Osteoblast (primary cell): Measurements from ENCODE around the gene PRR16. TPM values are rescaled to one million over a fixed set of nuclear protein-coding genes. Genes with fewer than 3 reads are reported as not detected.

Experiments used
- DNase-seq: peaks from one replicate; pipeline ENCODE4 v3.0.0; 2011; ENCODE audit warnings: low spot score, mixed read lengths; ENCODE audit not compliant: insufficient read length; ENCODE audit errors: missing footprints
- H2AFZ ChIP-seq: 2 replicates; pipeline ENCODE4 v1.6.0; 2011; ENCODE audit warnings: mild to moderate bottlenecking, low read length
- H3K27ac ChIP-seq: 2 replicates; pipeline ENCODE4 v1.5.1; 2011; ENCODE audit warnings: mild to moderate bottlenecking, low read depth, low read length, moderate library complexity
- H3K27me3 ChIP-seq: 2 replicates; pipeline ENCODE4 v1.6.0; 2012; ENCODE audit warnings: mild to moderate bottlenecking, control low read depth, inconsistent platforms, low read length, moderate library complexity; ENCODE audit not compliant: insufficient read depth
- H3K36me3 ChIP-seq: 2 replicates; pipeline ENCODE4 v1.5.1; 2011; ENCODE audit warnings: mild to moderate bottlenecking, low read length, control low read depth, moderate library complexity; ENCODE audit not compliant: insufficient read depth
- H3K4me1 ChIP-seq: 2 replicates; pipeline ENCODE4 v1.5.1; 2011; ENCODE audit warnings: mild to moderate bottlenecking, low read length, control low read depth, moderate library complexity; ENCODE audit not compliant: insufficient read depth
- H3K4me2 ChIP-seq: 2 replicates; pipeline ENCODE4 v1.6.0; 2011; ENCODE audit warnings: mild to moderate bottlenecking, low read length; ENCODE audit not compliant: insufficient read depth
- H3K4me3 ChIP-seq: fragments of 200-600 bp; sonication (generic); 3 replicates; pipeline ENCODE4 v1.5.1; 2012; ENCODE audit warnings: mild to moderate bottlenecking, low read length, inconsistent platforms; ENCODE audit not compliant: insufficient read depth
- H3K79me2 ChIP-seq: 2 replicates; pipeline ENCODE4 v1.6.0; 2012; ENCODE audit warnings: mild to moderate bottlenecking, low read length, control low read depth, inconsistent platforms; ENCODE audit not compliant: insufficient read depth
- H3K9me3 ChIP-seq: 2 replicates; pipeline ENCODE4 v1.5.1; 2011; ENCODE audit warnings: low read depth, low read length, control low read depth
- H4K20me1 ChIP-seq: 2 replicates; pipeline ENCODE4 v1.6.0; 2012; ENCODE audit warnings: mild to moderate bottlenecking, low read length, control low read depth; ENCODE audit not compliant: insufficient read depth
- CTCF ChIP-seq: IDR thresholded peaks from 2 replicates; pipeline ENCODE4 v1.5.1; 2011; ENCODE audit warnings: mild to moderate bottlenecking, low read depth, low read length, moderate library complexity; ENCODE audit errors: extremely low read depth
- total RNA-seq: library from RNA; depleted of rRNA; stranded (reverse); fragments of >200 nt; gene quantifications from 2 replicates; pipeline ENCODE4 v1.2.3, GENCODE V29; 2012

Gene PRR16
- total RNA-seq, 1 donor, result 30.4 TPM

- H3K27me3 ChIP-seq, result no peaks in the 10 kb centered on the region
- H3K27ac ChIP-seq, result no peak overlapping the region
- H3K4me3 ChIP-seq, result no peak overlapping the region
- TF ChIP-seq CTCF, result no peak
- no peak for DNase-seq
- peaks cover 8% of the 10 kb centered on the region for H4K20me1 ChIP-seq
- H3K9me3 ChIP-seq, result no peaks in the 10 kb centered on the region
- peaks cover 95% of the 10 kb centered on the region for H3K79me2 ChIP-seq
- no peak overlapping the region for H3K4me2 ChIP-seq
- no peaks in the 10 kb centered on the region for H3K36me3 ChIP-seq
- H2AFZ ChIP-seq, result no peak overlapping the region
- peaks cover 24% of the 10 kb centered on the region for H3K4me1 ChIP-seq
These were observed 45.0 kb downstream of the PRR16 start for GRCh38 chr5:120509053-120509452.

- Histone ChIP-seq H3K79me2 (peaks cover 95% of the 10 kb centered on the region), H3K27ac (no peak overlapping the region)
- DNase-seq, result no peak
These were observed 46.1 kb downstream of the PRR16 start for GRCh38 chr5:120510098-120510637.

DNA sequence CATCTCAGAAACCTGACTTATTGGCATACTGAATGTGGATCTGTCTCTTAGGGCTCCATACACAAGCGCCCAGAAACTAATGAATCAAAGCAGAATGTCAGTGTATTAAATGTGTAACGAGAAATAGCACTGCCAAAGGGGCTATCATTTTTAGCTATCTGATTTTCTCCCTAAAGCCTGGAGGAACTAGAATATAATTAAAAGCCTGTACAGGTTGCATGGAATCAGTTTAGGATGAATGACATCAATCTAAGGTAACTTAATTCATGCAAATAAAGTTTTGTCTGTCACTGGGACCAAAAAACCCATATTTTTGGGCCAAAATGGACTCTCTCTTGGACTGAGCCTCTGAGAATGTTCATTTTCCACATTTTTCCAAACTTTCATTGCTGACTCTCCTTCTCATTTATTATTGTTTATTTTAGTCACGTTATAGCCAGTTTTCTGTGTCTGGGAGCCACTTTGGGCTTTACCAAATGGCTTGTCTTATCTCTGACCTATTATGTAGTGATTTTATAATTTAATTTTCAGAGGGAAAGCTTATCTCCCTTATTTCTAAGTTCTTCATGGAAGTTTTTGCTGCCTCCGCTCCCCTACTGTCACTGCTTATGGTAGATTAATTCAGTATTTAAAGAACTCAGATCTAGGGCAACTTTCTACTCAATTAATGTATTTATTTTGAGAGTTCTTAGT is 47.0 kb downstream of the PRR16 start:
- no peak overlapping the region for H3K4me2 ChIP-seq
- DNase-seq, result no peak
- TF ChIP-seq CTCF, result no peak
- H2AFZ ChIP-seq, result no peak overlapping the region
- H3K79me2 ChIP-seq, result peaks cover 96% of the 10 kb centered on the region
- H4K20me1 ChIP-seq, result peaks cover 8% of the 10 kb centered on the region
- H3K27me3 ChIP-seq, result no peaks in the 10 kb centered on the region
- no peak overlapping the region for H3K4me3 ChIP-seq
- H3K36me3 ChIP-seq, result no peaks in the 10 kb centered on the region
- H3K27ac ChIP-seq, result no peak overlapping the region
- H3K4me1 ChIP-seq, result peaks cover 24% of the 10 kb centered on the region
- H3K9me3 ChIP-seq, result no peaks in the 10 kb centered on the region

More at GRCh38 chr5:120510098-120510637, 46.1 kb downstream of the PRR16 start:
- no peaks in the 10 kb centered on the region for H3K27me3 ChIP-seq
- H4K20me1 ChIP-seq, result peaks cover 8% of the 10 kb centered on the region
- H3K4me3 ChIP-seq, result no peak overlapping the region
- no peak overlapping the region for H3K4me2 ChIP-seq
- no peaks in the 10 kb centered on the region for H3K9me3 ChIP-seq
- peaks cover 24% of the 10 kb centered on the region for H3K4me1 ChIP-seq
- no peaks in the 10 kb centered on the region for H3K36me3 ChIP-seq
- H2AFZ ChIP-seq, result no peak overlapping the region
- TF ChIP-seq CTCF, result no peak

DNA sequence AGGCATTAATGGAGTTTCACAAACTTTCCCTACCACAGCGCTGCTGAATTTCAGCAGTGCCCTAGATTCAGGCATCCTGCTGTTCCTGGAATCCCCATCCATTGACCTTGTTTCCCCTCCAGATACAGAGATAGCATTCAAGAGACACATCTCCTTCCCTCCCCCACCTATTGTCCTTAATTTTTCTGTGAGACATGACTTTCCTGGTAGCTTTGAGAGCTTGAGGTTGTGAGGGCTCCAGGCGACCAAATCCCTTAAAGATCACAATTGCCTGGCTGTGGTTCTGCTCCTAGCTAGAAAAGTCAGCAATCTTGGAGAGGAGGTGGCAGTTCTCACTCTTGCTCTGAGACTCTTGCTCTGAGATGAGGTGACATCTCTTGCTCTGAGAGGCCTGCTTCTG is 48.0 kb downstream of the PRR16 start:
- Histone ChIP-seq H3K27me3 (no peaks in the 10 kb centered on the region), H3K9me3 (no peaks in the 10 kb centered on the region), H2AFZ (no peak overlapping the region), H3K36me3 (no peaks in the 10 kb centered on the region), H3K79me2 (peaks cover 93% of the 10 kb centered on the region), H3K4me1 (peaks cover 27% of the 10 kb centered on the region), H4K20me1 (peaks cover 11% of the 10 kb centered on the region), H3K4me2 (no peak overlapping the region), H3K4me3 (no peak overlapping the region), H3K27ac (no peak overlapping the region)
- TF ChIP-seq CTCF, result no peak
- DNase-seq, result no peak
